HEK293 (cell line): Measurements from ENCODE around the gene NLRP9.

Experiments
- CTCF ChIP-seq: fragments of 450-650 bp; formaldehyde crosslinking; IDR thresholded peaks from 2 replicates; pipeline ENCODE4 v1.5.1; 2016; ENCODE audit warnings: missing biosample characterization, missing genetic modification characterization
- ZFHX2 ChIP-seq: fragments of 450-650 bp; formaldehyde crosslinking; conservative IDR thresholded peaks from 2 replicates; pipeline ENCODE4 v1.5.1; 2016; ENCODE audit warnings: missing biosample characterization, missing genetic modification characterization
- ZNF10 ChIP-seq: fragments of 450-650 bp; formaldehyde crosslinking; IDR thresholded peaks from 2 replicates; pipeline ENCODE4 v1.5.1; 2017; ENCODE audit warnings: missing biosample characterization, missing genetic modification characterization
- ZNF146 ChIP-seq: fragments of 450-650 bp; formaldehyde crosslinking; IDR thresholded peaks from 2 replicates; pipeline ENCODE4 v1.5.1; 2016; ENCODE audit warnings: missing biosample characterization, missing genetic modification characterization
- ZNF157 ChIP-seq: fragments of 450-650 bp; formaldehyde crosslinking; IDR thresholded peaks from 2 replicates; pipeline ENCODE4 v1.5.1; 2016; ENCODE audit warnings: missing biosample characterization, missing genetic modification characterization
- ZNF24 ChIP-seq: fragments of 450-650 bp; formaldehyde crosslinking; IDR thresholded peaks from 2 replicates; pipeline ENCODE4 v1.5.1; 2016; ENCODE audit warnings: missing biosample characterization, missing genetic modification characterization
- ZNF335 ChIP-seq: fragments of 450-650 bp; formaldehyde crosslinking; conservative IDR thresholded peaks from 2 replicates; pipeline ENCODE4 v1.5.1; 2016; ENCODE audit warnings: missing biosample characterization, missing genetic modification characterization
- ZNF561 ChIP-seq: fragments of 450-650 bp; IDR thresholded peaks from 2 replicates; pipeline ENCODE4 v1.5.1; 2018; ENCODE audit warnings: missing biosample characterization, missing genetic modification characterization, borderline replicate concordance
- ZNF660 ChIP-seq: fragments of 450-650 bp; IDR thresholded peaks from 2 replicates; pipeline ENCODE4 v1.5.1; 2018; ENCODE audit warnings: missing biosample characterization, mild to moderate bottlenecking, missing genetic modification characterization

DNA sequence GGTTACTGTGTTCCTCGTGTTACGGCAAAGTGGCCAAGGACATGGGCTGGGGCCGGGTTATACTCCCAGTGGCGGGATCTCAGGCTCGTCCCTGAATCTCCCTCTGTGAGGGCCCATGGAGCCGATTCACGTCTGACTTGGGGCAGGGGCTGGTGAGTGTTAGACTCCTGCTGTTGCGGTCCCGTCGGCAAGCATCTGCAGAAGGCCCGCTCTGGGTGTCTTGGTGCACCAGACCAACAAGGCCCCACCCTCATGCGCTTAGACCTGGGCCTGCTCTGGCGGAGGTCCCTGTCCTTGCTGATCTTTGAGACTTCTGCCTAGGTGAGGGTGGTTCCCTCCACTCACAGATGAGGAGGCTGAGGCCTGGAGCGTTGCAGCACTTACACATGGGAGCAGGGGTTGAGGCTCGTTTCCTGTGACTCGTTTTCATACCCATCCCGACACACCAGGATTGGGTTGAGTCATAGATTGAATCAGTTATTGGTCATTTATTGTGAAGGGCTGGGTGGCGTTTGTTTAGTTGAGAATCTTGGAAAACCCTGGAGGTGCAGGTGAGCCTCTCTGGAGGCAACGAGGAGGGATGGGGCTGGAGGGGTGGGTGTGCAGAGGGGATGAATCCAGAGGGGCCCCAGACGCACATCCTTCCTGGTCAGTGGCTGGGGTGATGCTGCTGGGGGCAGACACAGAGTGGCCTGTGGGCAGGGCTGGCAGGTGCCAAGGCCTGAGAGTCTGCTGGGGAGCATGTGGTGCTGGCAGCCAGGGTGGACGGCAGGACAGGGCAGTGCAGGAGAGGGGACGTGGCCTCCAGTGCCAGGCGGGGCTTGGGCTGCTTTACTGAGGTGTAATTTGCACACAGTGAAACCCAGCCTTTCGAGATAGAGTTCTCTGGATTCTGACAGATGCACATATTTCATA is 58.6 kb downstream of the NLRP9 start:
- no peak for TF ChIP-seq ZNF335 (tag by site-specific recombination)
- no peak for TF ChIP-seq ZNF24 (tag by site-specific recombination)
- TF ChIP-seq ZNF660 (tag by site-specific recombination) = no peak
- no peak for TF ChIP-seq ZNF561 (tag by site-specific recombination)
- TF ChIP-seq CTCF (tag by site-specific recombination) = no peak
- no peak for TF ChIP-seq ZNF157
- TF ChIP-seq ZFHX2 (tag by site-specific recombination) = no peak
- no peak for TF ChIP-seq ZNF146
- TF ChIP-seq ZNF10 (tag by site-specific recombination) = no peak
